ENCODE results near the gene XRCC3.

Gene XRCC3

GRCh38 chr14:103715052-103716000 lies at the start of gene XRCC3, which contains the start of gene ZFYVE21:
Gene XRCC3, minus strand, starts transcription at chr14:103715451. Its CDS starts 4,364 bp downstream, at chr14:103711087.
Gene ZFYVE21, plus strand, starts transcription at chr14:103715810. Its CDS starts 32 bp downstream, at chr14:103715842.
- DNase-seq: peak; percentile 100

GRCh38 chr14:103763730-103764488 lies 48.7 kb upstream of the XRCC3 start:
- DNase-seq: no peak

- DNase-seq: no peak
Measured at GRCh38 chr14:103762541-103762940, 47.3 kb upstream of the XRCC3 start.

GRCh38 chr14:103762036-103762435 lies 46.8 kb upstream of the XRCC3 start:
- DNase-seq: no peak

- no peak for DNase-seq
Measured at GRCh38 chr14:103758059-103758776, 43.0 kb upstream of the XRCC3 start.

- no peak for DNase-seq
Measured at GRCh38 chr14:103755060-103755459, 39.8 kb upstream of the XRCC3 start.

DNA sequence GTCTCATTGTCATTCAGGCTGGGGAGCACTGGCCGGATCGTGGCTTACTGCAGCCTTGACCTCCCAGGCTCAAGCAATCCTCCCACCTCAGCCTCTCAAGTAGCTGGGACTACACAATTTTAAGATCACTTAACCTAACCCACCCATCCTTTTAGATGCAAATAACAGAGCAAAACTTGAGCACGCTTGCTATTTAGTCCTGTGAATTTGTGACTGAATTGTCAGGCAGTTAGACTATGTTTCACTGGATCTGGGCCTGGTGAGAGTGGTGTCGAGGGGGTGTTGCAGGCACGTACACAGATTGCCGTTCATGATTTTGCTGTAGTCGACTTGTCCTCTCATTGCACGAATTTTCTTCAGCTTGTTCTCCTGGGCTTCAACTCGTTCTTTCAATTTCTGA lies 38.5 kb upstream of the XRCC3 start:
- DNase-seq: no peak

- DNase-seq: peak in 1 of 3 experiments; percentile 10
Measured at GRCh38 chr14:103749860-103750259, 34.6 kb upstream of the XRCC3 start.

DNA sequence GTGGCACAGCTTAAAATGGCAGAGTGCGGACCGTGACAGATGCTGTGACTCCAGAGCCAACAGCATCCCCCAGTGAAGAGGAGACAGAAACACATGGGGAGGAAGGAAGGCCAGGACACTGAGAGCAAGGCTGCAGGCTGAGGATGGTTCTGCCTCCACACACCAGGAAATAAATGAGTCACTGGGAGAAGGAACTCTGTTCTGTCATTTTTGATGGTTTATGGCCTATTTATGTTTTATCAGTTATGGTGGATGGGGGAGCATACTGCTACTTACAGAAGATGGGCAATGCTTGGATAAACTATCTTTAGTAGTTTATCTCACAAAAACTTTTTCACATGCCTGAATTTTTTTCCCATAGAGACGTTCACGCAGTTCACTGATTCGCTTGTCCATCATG lies 34.2 kb upstream of the XRCC3 start:
- DNase-seq: no peak

- DNase-seq: peak in 2 of 3 experiments; percentile 13 to 48
Measured at GRCh38 chr14:103748534-103748857, 33.2 kb upstream of the XRCC3 start.

DNA sequence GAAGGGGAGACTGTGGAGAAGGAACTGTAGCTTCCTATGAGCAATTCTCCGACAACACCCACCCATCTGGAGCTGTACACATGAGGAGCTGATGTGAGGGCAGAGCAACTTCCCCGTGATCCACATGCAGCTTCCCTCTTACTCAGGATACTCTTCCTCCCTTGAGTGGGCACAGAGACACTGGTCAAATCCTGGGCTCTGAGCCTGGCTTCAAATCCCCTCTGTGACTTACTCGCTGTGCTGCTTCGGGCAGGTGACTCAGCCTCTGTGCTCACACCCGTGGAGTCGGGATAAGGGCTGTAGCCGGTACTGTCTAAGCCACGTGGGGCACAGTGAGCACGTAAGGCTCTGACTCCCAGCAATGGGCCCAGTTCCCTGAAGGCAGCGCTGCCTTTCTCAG lies 31.4 kb upstream of the XRCC3 start:
- DNase-seq: no peak

- DNase-seq: no peak
Measured at GRCh38 chr14:103745424-103745823, 30.2 kb upstream of the XRCC3 start.

GRCh38 chr14:103744621-103745395 lies 29.6 kb upstream of the XRCC3 start:
- DNase-seq: no peak

DNA sequence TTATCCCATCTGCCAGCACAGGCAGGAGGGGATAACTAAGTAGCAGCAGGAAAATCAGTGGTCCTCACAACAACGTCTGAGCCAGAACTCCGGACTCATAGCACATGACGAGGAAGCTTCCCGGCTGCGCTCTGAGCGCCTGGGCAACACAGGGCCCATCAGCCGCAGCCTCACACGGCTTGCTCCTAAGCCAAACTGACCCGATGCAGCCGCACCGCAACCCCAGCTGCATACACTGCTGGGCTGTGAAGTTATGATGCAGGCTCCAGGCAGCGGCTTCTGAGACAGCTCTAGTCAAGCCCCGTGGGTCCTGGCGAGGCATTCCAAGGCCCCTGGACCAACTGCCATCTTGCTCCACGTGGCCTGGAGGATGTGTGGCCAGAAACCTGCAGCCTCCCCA lies 28.4 kb upstream of the XRCC3 start:
- DNase-seq: no peak

- DNase-seq: no peak
Measured at GRCh38 chr14:103742499-103743255, 27.4 kb upstream of the XRCC3 start.

DNA sequence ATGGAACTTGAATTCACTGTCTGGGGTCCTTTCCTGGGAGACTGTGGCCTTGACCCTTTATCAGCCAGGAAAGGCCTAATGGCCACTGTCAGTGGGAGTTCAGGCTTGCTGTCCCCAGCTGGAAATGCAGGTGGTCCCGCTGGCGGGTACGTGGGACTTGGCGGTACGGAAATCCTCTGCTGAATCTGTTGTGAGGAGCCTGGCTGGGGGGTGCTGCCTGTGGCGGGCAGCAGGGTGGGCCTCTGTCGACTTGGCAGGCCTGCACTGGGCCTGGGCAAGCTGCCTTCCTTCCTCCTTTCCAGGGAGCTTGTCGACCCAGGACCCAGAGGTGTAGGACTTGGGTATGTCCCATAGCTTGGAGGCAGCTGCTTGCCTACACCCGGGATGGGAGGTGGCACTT lies 26.6 kb upstream of the XRCC3 start:
- DNase-seq: no peak

DNA sequence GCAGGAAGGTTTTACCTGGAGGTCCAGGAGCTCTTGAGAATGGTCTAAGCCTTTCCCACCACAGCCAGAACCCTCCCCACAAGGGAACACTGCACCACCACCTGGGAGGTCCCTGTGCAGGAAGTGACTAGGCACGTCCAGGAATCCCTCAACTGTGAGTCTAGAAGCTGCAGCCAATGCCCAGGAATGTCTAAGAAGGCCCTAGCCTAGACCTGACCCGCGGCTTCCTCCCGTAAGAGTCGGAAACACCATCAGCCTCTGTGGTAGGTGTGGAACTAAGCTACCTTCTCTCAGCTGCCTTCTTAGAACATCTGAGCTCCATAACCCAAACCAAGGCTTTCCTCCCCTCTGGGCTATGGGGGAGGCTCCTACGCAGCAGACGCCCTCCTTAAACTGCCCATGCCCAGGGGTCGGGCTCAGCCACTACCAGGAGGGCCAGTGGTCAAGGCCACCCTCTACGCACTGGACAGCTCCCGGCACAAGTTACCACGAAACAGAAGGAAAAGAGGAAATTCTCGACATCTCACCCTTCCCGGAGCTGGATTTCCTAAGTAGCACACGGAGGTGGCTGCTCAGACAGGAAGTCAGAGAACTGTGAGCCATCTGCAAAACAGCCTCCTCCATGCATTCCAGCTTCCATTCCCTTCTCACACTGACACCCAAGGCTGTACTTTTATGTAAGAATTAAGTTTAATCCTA lies 25.9 kb upstream of the XRCC3 start:
- no peak for DNase-seq

DNA sequence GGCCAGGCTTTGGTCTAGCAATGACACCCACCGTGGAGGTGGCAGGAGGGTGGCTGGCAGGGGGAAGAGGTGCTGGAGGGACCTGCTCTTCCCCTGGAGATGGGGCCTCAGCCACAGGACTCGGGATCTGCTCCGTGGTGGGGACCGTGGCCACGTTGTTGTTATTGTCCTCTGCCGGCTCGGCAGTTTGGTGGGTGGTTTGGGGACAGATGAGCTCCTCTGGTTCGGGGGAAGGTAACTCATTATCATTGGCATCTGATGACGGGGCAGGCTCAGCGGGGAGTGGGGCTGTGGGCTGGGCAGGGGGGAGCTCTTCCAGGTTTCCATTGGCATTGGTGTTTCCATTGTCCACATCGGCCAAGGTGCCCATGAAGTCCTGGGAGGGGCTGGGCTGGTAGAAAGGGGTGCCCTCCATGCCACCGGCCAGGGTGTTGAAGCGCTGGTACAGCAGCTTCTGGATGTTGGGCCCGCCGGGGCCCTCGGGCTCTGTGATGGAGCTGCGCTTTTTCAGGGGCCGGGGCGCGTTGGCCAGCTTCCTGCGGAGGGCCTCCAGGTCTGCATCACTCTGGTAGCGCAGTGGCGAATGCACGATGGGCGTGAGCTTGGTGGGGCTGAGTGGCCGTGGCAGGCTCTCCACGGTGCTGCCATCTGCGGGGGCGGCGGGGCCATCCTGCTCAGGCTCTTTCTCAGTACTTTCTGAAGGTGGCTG lies 24.7 kb upstream of the XRCC3 start:
- DNase-seq: no peak

DNA sequence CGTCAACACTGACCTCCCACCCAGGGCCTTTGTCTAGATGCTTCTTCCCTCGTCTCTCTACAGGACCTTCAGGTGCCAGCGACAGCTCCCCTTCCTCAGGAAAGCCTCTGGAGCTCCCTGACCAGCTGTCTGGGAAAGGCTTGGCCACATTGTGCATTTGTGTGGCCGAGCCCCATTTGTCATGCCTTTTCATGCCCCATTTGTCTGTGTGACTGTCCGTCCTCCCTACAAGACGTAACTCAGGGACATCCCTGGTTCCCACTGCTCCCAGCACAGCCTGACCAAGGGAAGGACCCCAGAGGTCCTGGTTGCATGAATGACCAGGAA lies 24.2 kb upstream of the XRCC3 start:
- no peak for DNase-seq

DNA sequence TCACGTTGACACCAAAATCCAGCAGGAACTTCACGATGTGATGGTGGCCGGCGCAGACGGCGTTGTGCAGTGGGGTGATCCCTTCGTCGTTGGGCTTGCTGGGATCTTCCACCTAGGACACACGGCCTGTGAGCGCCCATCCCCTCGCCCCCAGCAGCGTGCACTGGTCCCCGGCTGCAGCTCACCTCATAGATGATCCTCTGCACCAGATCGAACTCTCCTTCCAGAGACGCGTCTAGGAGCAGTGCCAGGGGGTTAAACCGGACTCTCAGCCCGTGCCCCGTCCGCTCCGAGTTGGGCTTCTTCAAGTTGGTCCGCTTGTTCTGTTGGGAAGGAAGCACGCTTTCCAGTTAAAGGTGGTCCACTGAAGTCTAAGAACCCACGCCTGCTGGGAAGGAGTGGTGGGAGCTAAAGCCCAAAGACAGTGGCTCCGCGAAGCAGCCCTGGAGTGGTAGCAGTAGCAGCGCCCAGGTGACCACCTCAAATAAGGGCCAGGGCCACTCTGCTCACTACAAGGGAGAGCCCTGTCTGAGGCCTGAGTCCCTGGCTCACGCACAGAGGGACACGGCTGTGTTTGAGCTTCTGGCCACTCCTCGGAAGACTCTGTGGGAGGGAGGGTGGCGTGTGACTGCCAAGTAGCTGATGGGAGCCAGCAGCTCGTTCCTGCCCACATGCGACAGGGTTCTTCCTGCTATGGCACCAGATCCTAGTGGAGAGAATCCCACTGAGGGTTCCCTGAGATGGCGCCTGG lies 23.6 kb upstream of the XRCC3 start:
- no peak for DNase-seq

Measured in NCI-H1417 (cell line).